HL-60/S4 (cell line): ENCODE results near the gene ZNRF2.
"Not testable (repeated sequence)": the region's sequence is repeated elsewhere in the genome, so short reads cannot be mapped to it uniquely, and the experiment has no call there.

Source experiments
- in situ Hi-C: fragments of 300-500 bp; cut with MboI; formaldehyde crosslinking; loops from 2 replicates; pipeline ENCODE4 v1.14.3; 2022; ENCODE audit warnings: low sequenced_read_pairs

ZNRF2 gene

GRCh38 chr7:30353532-30353931 is 69.1 kb downstream of the ZNRF2 start:
- in situ Hi-C loops, result no loop called here

- in situ Hi-C loops, result no loop called here
These were observed 69.7 kb downstream of the ZNRF2 start for GRCh38 chr7:30353932-30354607.

- in situ Hi-C loops, result no loop called here
These were observed 70.4 kb downstream of the ZNRF2 start for GRCh38 chr7:30354791-30355190.

- in situ Hi-C loops, result no loop called here
These were observed 75.6 kb downstream of the ZNRF2 start for GRCh38 chr7:30359957-30360356.

GRCh38 chr7:30363778-30364563 is 79.6 kb downstream of the ZNRF2 start:
- in situ Hi-C loops, result no loop called here

GRCh38 chr7:30364773-30365172 is 80.4 kb downstream of the ZNRF2 start:
- in situ Hi-C loops, result no loop called here

GRCh38 chr7:30365621-30366020 is 81.2 kb downstream of the ZNRF2 start:
- in situ Hi-C loops, result no loop called here

GRCh38 chr7:30366606-30367005 is 82.2 kb downstream of the ZNRF2 start:
- in situ Hi-C loops, result no loop called here

- in situ Hi-C loops, result no loop called here
These were observed 83.2 kb downstream of the ZNRF2 start for GRCh38 chr7:30367561-30367960.

- in situ Hi-C loops, result no loop called here
These were observed 85.5 kb downstream of the ZNRF2 start for GRCh38 chr7:30369879-30370278.

GRCh38 chr7:30371321-30371720 is 86.9 kb downstream of the ZNRF2 start:
- in situ Hi-C loops, result no loop called here

GRCh38 chr7:30378275-30378674 is 93.9 kb downstream of the ZNRF2 start:
- in situ Hi-C loops, result no loop called here

GRCh38 chr7:30379131-30379530 is 94.7 kb downstream of the ZNRF2 start:
- in situ Hi-C loops, result no loop called here

GRCh38 chr7:30379741-30380140 is 95.3 kb downstream of the ZNRF2 start:
- in situ Hi-C loops, result no loop called here

- in situ Hi-C loops, result no loop called here
These were observed 95.9 kb downstream of the ZNRF2 start for GRCh38 chr7:30380294-30380693.

- in situ Hi-C loops, result not testable (repeated sequence)
These were observed 96.4 kb downstream of the ZNRF2 start for GRCh38 chr7:30380824-30381223.

GRCh38 chr7:30382607-30383006 is 98.2 kb downstream of the ZNRF2 start:
- in situ Hi-C loops, result no loop called here

GRCh38 chr7:30389791-30390190 is 105.4 kb downstream of the ZNRF2 start:
- in situ Hi-C loops, result no loop called here

GRCh38 chr7:30390736-30391636 is 106.6 kb downstream of the ZNRF2 start:
- in situ Hi-C loops, result no loop called here

- in situ Hi-C loops, result no loop called here
These were observed 107.4 kb downstream of the ZNRF2 start for GRCh38 chr7:30391806-30392205.

GRCh38 chr7:30395676-30396075 is 111.3 kb downstream of the ZNRF2 start:
- in situ Hi-C loops, result no loop called here
